K562 (cell line): Measurements from ENCODE around the gene AK5. TPM values are rescaled to one million over a fixed set of nuclear protein-coding genes. Genes with fewer than 3 reads are reported as not detected.

ENCODE experiments used
- ATAC-seq: fragments of 200-7000 bp; cut with Tn5 transposase; 3 replicates; pipeline ENCODE4 v1.9.1; 2020; ENCODE audit warnings: moderate library complexity
- BruUV-seq: library from RNA; stranded (reverse); fragments of 400-500 nt; replicated peaks from 2 replicates; lab custom pipeline; 2021; lab: Mats Ljungman, UMichigan
- CTCF ChIA-PET: fragments of 300-600 bp; formaldehyde crosslinking; extraction: SDS; loops from one replicate; lab custom pipeline; 2021; ENCODE audit warnings: low intra/inter-chr PET ratio; lab: Yijun Ruan, JAX
- POLR2A ChIA-PET: fragments of 300-600, 350-650 bp; sonication (Branson Sonifier 250); formaldehyde crosslinking; extraction: SDS; loops from one replicate; lab custom pipeline; 2021; ENCODE audit warnings: antibody characterized with exemption, inconsistent platforms; lab: Yijun Ruan, JAX
- DNase-seq, 4 experiments: peaks; one replicate each; pipeline versions ENCODE4 v3.0.0 to v3.0.0-alpha.2; 2011 to 2018; ENCODE audit warnings: low spot score in 3 of 4, mixed read lengths in 3 of 4; ENCODE audit errors: extremely low read depth in 1 of 4
- FAIRE-seq: peaks from 2 replicates; lab custom pipeline; 2011; peaks lifted over from hg19 to GRCh38; lab: Jason Lieb, UNC
- H2AFZ ChIP-seq: 2 replicates; pipeline ENCODE4 v1.6.0; 2011; ENCODE audit warnings: low read depth, low read length, control low read depth, inconsistent platforms
- H3K27ac ChIP-seq: fragments of 200-600 bp; 3 replicates; pipeline ENCODE4 v1.8.0; 2011; ENCODE audit warnings: low read depth, mild to moderate bottlenecking, control low read depth, inconsistent platforms, low read length, moderate library complexity, mixed read lengths; ENCODE audit errors: extremely low read depth
- H3K27me3 ChIP-seq, 2 experiments: fragments of 300-600 bp in 1 of 2; 2 replicates in 1 of 2; 3 replicates in 1 of 2; pipeline versions ENCODE4 v1.6.0 to v1.8.0; 2011; ENCODE audit warnings: inconsistent platforms in 2 of 2, low read length in 2 of 2, mild to moderate bottlenecking in 1 of 2, mixed read lengths in 1 of 2, moderate library complexity in 1 of 2; ENCODE audit not compliant: control insufficient read depth in 2 of 2, insufficient read depth in 2 of 2
- H3K36me3 ChIP-seq: fragments of 300-600 bp; 3 replicates; pipeline ENCODE4 v1.8.0; 2011; ENCODE audit warnings: mild to moderate bottlenecking, low read length, inconsistent platforms; ENCODE audit not compliant: control insufficient read depth, insufficient read depth
- H3K4me1 ChIP-seq, 2 experiments: fragments of 200-600 bp in 1 of 2; replicated peaks in 1 of 2; 2 replicates in 1 of 2; 3 replicates in 1 of 2; pipeline versions ENCODE4 v1.5.1 to v1.8.0; 2011; ENCODE audit warnings: inconsistent platforms in 2 of 2, low read length in 2 of 2, mild to moderate bottlenecking in 1 of 2, mixed read lengths in 1 of 2, moderate library complexity in 1 of 2; ENCODE audit not compliant: control insufficient read depth in 2 of 2, insufficient read depth in 2 of 2
- H3K4me2 ChIP-seq: 2 replicates; pipeline ENCODE4 v1.6.1; 2011; ENCODE audit warnings: low read length, control low read depth, inconsistent platforms, mixed read lengths; ENCODE audit not compliant: insufficient read depth
- H3K4me3 ChIP-seq: fragments of 200-600 bp; sonication (generic), shearing (Covaris generic); 2 replicates; pipeline ENCODE4 v1.5.1; 2016; ENCODE audit warnings: control low read depth, inconsistent platforms
- H3K79me2 ChIP-seq: fragments of 200-600 bp; 3 replicates; pipeline ENCODE4 v1.8.0; 2011; ENCODE audit warnings: low read length, inconsistent platforms; ENCODE audit not compliant: control insufficient read depth, insufficient read depth
- H3K9ac ChIP-seq, 2 experiments: 2 replicates each; pipeline versions ENCODE4 v1.6.0 to v1.6.1; 2011; ENCODE audit warnings: low read depth in 2 of 2, low read length in 2 of 2, control low read depth in 1 of 2, inconsistent platforms in 1 of 2, mild to moderate bottlenecking in 1 of 2, mixed read lengths in 1 of 2; ENCODE audit not compliant: insufficient read depth in 1 of 2
- H3K9me1 ChIP-seq: one replicate; pipeline ENCODE4 v1.6.0; 2011; ENCODE audit warnings: inconsistent platforms, mild to moderate bottlenecking, low read length, moderate library complexity; ENCODE audit not compliant: control insufficient read depth, insufficient read depth
- H3K9me3 ChIP-seq: replicated peaks from 2 replicates; pipeline ENCODE4 v1.5.1; 2011; ENCODE audit warnings: low read depth, low read length, inconsistent platforms; ENCODE audit not compliant: control insufficient read depth, insufficient read depth
- H4K20me1 ChIP-seq: replicated peaks from 2 replicates; pipeline ENCODE4 v1.6.1; 2011; ENCODE audit warnings: low read length, inconsistent platforms, mixed read lengths; ENCODE audit not compliant: control insufficient read depth, insufficient read depth
- CHCHD3 ChIP-seq: fragments of 250-450 bp; sonication (Bioruptor Pico); IDR thresholded peaks from 2 replicates; pipeline ENCODE4 v2.1.2; 2022; ENCODE audit warnings: mild to moderate bottlenecking
- CHD1 ChIP-seq: fragments of 200-600 bp; sonication (generic); IDR thresholded peaks from one replicate; pipeline ENCODE4 v1.6.1; 2012; ENCODE audit warnings: mild to moderate bottlenecking, moderate library complexity, low read length, inconsistent platforms
- FOXJ2 ChIP-seq: fragments of 200-800 bp; sonication (Bioruptor generic); IDR thresholded peaks from 2 replicates; pipeline ENCODE4 v1.6.1; 2016; ENCODE audit warnings: missing genetic modification characterization, missing compliant biosample characterization
- GABPA ChIP-seq: fragments of 200-800 bp; sonication (Bioruptor generic); conservative IDR thresholded peaks from 2 replicates; pipeline ENCODE4 v1.6.1; 2016; ENCODE audit warnings: low read depth, missing genetic modification characterization, missing compliant biosample characterization
- HNRNPH1 ChIP-seq: fragments of 200-400 bp; formaldehyde crosslinking; optimal IDR thresholded peaks from 2 replicates; pipeline ENCODE3; 2017; ENCODE audit warnings: low read depth, mild to moderate bottlenecking, low read length, moderate library complexity
- JUN ChIP-seq, 2 experiments: sonication (generic) in 1 of 2; formaldehyde crosslinking in 1 of 2; IDR thresholded peaks; 2 replicates each; pipeline versions ENCODE4 v1.6.1 to v1.8.0; 2012 to 2022; ENCODE audit warnings: borderline replicate concordance in 2 of 2, mild to moderate bottlenecking in 2 of 2, improper control_type of control experiment in 1 of 2, low read depth in 1 of 2, low read length in 1 of 2, missing genetic modification reagents in 1 of 2
- OTX1 ChIP-seq: fragments of 450-650 bp; formaldehyde crosslinking; IDR thresholded peaks from 2 replicates; pipeline ENCODE4 v1.4.0; 2022; ENCODE audit warnings: mild to moderate bottlenecking
- SIN3B ChIP-seq: fragments of 450-650 bp; IDR thresholded peaks from 2 replicates; pipeline ENCODE4 v1.6.1; 2017; ENCODE audit warnings: low read depth, mild to moderate bottlenecking, moderate library complexity
- SIRT6 ChIP-seq: IDR thresholded peaks from one replicate; pipeline ENCODE4 v1.6.1; 2012; ENCODE audit warnings: low read depth, mild to moderate bottlenecking, control low read depth, inconsistent platforms, low read length, moderate library complexity
- ZBED1 ChIP-seq: IDR thresholded peaks from 2 replicates; pipeline ENCODE4 v1.6.1; 2014
- ZNF77 ChIP-seq: fragments of 250-450 bp; sonication (Bioruptor Pico); IDR thresholded peaks from 2 replicates; pipeline ENCODE4 v1.5.0; 2020
- WGBS: fragments of 100-300 bp; shearing (Covaris generic); methylation state at CpG from one replicate; pipeline ENCODE4 v1.1.6; 2016; ENCODE audit warnings: low coverage, mixed read lengths; ENCODE audit not compliant: insufficient coverage; ENCODE audit errors: missing lambda C conversion rate; 5-methylcytosine and 5-hydroxymethylcytosine counted together
- in situ Hi-C: fragments of 300-500 bp; cut with MboI; formaldehyde crosslinking; loops from 4 replicates; pipeline ENCODE4 v1.15.0; 2018; ENCODE audit warnings: inconsistent platforms, mixed read lengths
- intact Hi-C: fragments of 100-400 bp; cut with micrococcal nuclease; formaldehyde crosslinking; loops from 2 replicates; pipeline ENCODE4 v1.14.2; 2022
- polyA plus RNA-seq, 8 experiments: library from polyadenylated mRNA; depleted of rRNA in 4 of 8; stranded (reverse) in 5 of 8; unstranded in 3 of 8; fragments of >200 nt; fragmentation: Nextera tagmentation in 2 of 8; fragmentation: Illumina TruSeq in 1 of 8; extraction: Ambion mirVana in 2 of 8; extraction: Trizol in 1 of 8; gene quantifications; 2 replicates each; pipeline versions ENCODE4 v1.2.1 to v1.2.3, GENCODE V29; 2011 to 2014; ENCODE audit warnings: inconsistent platforms in 1 of 8, missing spikeins in 1 of 8
- total RNA-seq, 7 experiments: library from RNA; depleted of rRNA in 6 of 7; stranded (reverse); fragments of >200 nt in 6 of 7; fragmentation: Illumina TruSeq in 2 of 7; extraction: Trizol in 2 of 7; gene quantifications; 2 replicates each; pipeline versions ENCODE4 v1.2.1 to v1.2.3, GENCODE V29; 2011 to 2021; ENCODE audit warnings: low replicate concordance in 1 of 7
- TF ChIP-seq, protein P1 (sequence below), 3 experiments: fragments of 200-800 bp in 1 of 3; fragments of 250-450 bp in 1 of 3; fragments of 450-650 bp in 1 of 3; sonication (Bioruptor Pico) in 1 of 3; sonication (Bioruptor generic) in 1 of 3; formaldehyde crosslinking in 1 of 3; IDR thresholded peaks; 2 replicates each; pipeline versions ENCODE4 v1.6.1 to v1.8.0; 2016 to 2022; ENCODE audit warnings: mild to moderate bottlenecking in 2 of 3, missing genetic modification characterization in 2 of 3, missing compliant biosample characterization in 1 of 3, moderate library complexity in 1 of 3
- TF ChIP-seq, protein P2 (sequence below): sonication (generic); formaldehyde crosslinking; IDR thresholded peaks from 2 replicates; pipeline ENCODE4 v1.8.0; 2023; ENCODE audit warnings: mild to moderate bottlenecking, missing genetic modification reagents
- TF ChIP-seq, protein P3 (sequence below), 3 experiments: fragments of 200-800 bp in 1 of 3; sonication (Bioruptor generic) in 1 of 3; sonication (generic) in 1 of 3; formaldehyde crosslinking in 1 of 3; IDR thresholded peaks; 2 replicates each; pipeline versions ENCODE4 v1.6.1 to v1.8.0; 2016 to 2022; ENCODE audit warnings: mild to moderate bottlenecking in 2 of 3, missing compliant biosample characterization in 2 of 3, missing genetic modification characterization in 2 of 3, missing genetic modification reagents in 1 of 3

The AK5 gene
- total and polyA plus RNA-seq, 9 of the 15 experiments (the other 6 are each of a cell fraction or from before 2014, with no cell fraction given), result 0.06 TPM; not detected in 8

DNA sequence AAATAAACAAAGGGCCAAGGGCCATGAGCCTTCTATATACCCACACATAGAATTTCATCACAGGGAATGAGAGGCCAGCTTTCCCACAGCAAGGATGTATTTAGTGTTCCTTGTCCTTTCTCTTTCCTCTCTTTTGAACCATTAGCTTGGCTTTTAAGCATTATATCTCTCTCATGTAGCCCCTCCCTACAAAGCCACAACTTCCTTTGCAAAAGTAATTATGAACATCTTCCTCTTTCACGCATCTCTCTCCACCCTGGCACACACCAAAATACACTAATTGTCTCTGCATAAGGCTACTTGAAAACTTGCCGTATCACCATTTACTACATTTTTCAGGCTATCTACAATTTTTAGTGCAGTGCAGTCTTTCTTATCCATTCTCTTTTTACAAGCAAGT, 1.9 kb upstream of the AK5 start:
- no peaks in the 10 kb centered on the region for H4K20me1 ChIP-seq
- no peak overlapping the region for H2AFZ ChIP-seq
- H3K79me2 ChIP-seq, result no peaks in the 10 kb centered on the region
- BruUV-seq, result no TSS peak
- 7% methylated on average over 2 of the region's 2 CpGs for WGBS
- TF ChIP-seq JUN (IDR thresholded peaks at IDR 0.05; ENCODE audit: borderline replicate concordance, low read depth, low read length) (no peak), JUN (CRISPR knock-in tag; IDR thresholded peaks at IDR 0.05; ENCODE audit: borderline replicate concordance) (no peak), ZNF77 (no peak), CHD1 (no peak), FOXJ2 (no peak), ZBED1 (no peak), SIRT6 (no peak), GABPA (tag) (no peak), OTX1 (no peak), SIN3B (no peak), CHCHD3 (CRISPR knock-in tag) (no peak), HNRNPH1 (no peak)
- TF ChIP-seq, protein P1, sequence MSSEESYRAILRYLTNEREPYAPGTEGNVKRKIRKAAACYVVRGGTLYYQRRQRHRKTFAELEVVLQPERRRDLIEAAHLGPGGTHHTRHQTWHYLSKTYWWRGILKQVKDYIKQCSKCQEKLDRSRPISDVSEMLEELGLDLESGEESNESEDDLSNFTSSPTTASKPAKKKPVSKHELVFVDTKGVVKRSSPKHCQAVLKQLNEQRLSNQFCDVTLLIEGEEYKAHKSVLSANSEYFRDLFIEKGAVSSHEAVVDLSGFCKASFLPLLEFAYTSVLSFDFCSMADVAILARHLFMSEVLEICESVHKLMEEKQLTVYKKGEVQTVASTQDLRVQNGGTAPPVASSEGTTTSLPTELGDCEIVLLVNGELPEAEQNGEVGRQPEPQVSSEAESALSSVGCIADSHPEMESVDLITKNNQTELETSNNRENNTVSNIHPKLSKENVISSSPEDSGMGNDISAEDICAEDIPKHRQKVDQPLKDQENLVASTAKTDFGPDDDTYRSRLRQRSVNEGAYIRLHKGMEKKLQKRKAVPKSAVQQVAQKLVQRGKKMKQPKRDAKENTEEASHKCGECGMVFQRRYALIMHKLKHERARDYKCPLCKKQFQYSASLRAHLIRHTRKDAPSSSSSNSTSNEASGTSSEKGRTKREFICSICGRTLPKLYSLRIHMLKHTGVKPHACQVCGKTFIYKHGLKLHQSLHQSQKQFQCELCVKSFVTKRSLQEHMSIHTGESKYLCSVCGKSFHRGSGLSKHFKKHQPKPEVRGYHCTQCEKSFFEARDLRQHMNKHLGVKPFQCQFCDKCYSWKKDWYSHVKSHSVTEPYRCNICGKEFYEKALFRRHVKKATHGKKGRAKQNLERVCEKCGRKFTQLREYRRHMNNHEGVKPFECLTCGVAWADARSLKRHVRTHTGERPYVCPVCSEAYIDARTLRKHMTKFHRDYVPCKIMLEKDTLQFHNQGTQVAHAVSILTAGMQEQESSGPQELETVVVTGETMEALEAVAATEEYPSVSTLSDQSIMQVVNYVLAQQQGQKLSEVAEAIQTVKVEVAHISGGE (CRISPR knock-in tag; IDR thresholded peaks at IDR 0.05), result no peak
- TF ChIP-seq, protein P2, sequence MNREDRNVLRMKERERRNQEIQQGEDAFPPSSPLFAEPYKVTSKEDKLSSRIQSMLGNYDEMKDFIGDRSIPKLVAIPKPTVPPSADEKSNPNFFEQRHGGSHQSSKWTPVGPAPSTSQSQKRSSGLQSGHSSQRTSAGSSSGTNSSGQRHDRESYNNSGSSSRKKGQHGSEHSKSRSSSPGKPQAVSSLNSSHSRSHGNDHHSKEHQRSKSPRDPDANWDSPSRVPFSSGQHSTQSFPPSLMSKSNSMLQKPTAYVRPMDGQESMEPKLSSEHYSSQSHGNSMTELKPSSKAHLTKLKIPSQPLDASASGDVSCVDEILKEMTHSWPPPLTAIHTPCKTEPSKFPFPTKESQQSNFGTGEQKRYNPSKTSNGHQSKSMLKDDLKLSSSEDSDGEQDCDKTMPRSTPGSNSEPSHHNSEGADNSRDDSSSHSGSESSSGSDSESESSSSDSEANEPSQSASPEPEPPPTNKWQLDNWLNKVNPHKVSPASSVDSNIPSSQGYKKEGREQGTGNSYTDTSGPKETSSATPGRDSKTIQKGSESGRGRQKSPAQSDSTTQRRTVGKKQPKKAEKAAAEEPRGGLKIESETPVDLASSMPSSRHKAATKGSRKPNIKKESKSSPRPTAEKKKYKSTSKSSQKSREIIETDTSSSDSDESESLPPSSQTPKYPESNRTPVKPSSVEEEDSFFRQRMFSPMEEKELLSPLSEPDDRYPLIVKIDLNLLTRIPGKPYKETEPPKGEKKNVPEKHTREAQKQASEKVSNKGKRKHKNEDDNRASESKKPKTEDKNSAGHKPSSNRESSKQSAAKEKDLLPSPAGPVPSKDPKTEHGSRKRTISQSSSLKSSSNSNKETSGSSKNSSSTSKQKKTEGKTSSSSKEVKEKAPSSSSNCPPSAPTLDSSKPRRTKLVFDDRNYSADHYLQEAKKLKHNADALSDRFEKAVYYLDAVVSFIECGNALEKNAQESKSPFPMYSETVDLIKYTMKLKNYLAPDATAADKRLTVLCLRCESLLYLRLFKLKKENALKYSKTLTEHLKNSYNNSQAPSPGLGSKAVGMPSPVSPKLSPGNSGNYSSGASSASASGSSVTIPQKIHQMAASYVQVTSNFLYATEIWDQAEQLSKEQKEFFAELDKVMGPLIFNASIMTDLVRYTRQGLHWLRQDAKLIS (CRISPR knock-in tag), result no peak
- TF ChIP-seq, protein P3, sequence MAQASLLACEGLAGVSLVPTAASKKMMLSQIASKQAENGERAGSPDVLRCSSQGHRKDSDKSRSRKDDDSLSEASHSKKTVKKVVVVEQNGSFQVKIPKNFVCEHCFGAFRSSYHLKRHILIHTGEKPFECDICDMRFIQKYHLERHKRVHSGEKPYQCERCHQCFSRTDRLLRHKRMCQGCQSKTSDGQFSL (CRISPR knock-in tag; IDR thresholded peaks at IDR 0.05), result no peak
- TF ChIP-seq, protein P3 (tag; IDR thresholded peaks at IDR 0.05), result no peak
- CTCF ChIA-PET, result no interaction called here
- H3K9me1 ChIP-seq, result no peaks in the 10 kb centered on the region
- FAIRE-seq (no peak), DNase-seq (no peak), ATAC-seq (no peak)
- no peak overlapping the region for H3K4me2 ChIP-seq
- H3K27me3 ChIP-seq, result peaks cover 6 to 22% of the 10 kb centered on the region in 2 experiments
- no peak overlapping the region for H3K9ac ChIP-seq
- no peak overlapping the region for H3K4me3 ChIP-seq
- H3K4me1 ChIP-seq, result peaks cover 0 to 13% of the 10 kb centered on the region in 2 experiments; a peak in 1 of 5 replicates
- no peak overlapping the region for H3K27ac ChIP-seq
- no peaks in the 10 kb centered on the region for H3K36me3 ChIP-seq
- intact Hi-C loops (no loop called here), in situ Hi-C loops (no loop called here)
- POLR2A ChIA-PET, result no interaction called here
- H3K9me3 ChIP-seq, result no peaks in the 10 kb centered on the region
